Measurements from ENCODE around the gene DEGS2. TPM values are rescaled to one million over a fixed set of nuclear protein-coding genes. Genes with fewer than 3 reads are reported as not detected.

The DEGS2 gene
- total RNA-seq, 1 experiment from 2014 or later: 1.6 TPM

DNA sequence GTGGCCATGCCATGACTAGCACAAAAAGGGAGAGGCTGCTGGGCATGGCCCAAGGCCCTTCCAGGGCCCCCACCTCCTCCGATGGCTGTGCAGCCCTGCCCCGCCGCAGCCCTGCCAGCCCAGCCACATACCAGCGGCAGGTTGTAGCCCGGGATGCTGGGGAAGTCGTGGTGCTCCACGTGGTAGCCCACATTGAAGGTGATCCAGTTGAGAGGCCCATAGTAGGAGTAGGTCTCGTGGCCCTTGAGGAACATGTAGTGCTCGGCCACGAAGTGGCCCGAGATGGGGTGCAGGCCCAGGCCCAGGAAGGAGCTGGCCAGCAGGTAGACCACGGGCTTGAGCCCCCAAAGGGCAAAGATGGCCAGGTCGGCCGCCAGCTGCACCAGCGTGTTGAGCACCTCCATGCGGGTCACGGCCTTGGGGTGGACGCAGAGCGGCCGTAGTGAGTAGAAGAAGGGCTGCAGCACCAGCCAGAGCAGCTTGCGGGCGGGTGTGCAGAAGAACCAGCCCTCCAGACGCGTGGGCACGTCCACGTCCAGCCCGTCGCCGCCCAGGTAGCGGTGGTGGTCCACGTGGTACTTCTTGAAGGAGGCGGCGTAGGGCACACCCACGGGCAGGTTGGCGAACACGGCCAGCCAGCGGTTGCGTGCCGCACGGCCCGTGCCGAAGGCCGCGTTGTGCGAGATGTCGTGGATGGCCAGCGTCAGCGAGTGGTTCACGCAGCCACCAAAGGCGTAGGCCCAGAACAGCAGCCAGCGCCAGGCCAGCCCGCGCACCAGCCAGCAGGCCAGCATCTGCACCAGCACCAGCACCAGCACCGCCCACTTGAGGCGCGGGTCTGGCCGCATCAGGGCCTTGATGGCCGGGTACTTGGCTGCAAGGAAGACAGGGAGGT lies 10.4 kb downstream of the DEGS2 start:
- DNase-seq (ENCODE audit: low spot score) (no peak), ATAC-seq (no peak)
- CTCF ChIA-PET: interaction anchor here (0.6 to 0.8 kb wide), 2 partner anchors 10 to 43 kb away, joined by 3 read pairs; partner anchors contain the start of gene DEGS2
- H3K4me3 Mint-ChIP-seq: no peak overlapping the region
- no peaks in the 10 kb centered on the region for H3K9me3 Mint-ChIP-seq
- H3K36me3 Mint-ChIP-seq: no peaks in the 10 kb centered on the region
- H3K27me3 Mint-ChIP-seq (ENCODE audit: low read depth): no peaks in the 10 kb centered on the region
- H3K4me1 Mint-ChIP-seq: no peaks in the 10 kb centered on the region
- no peak overlapping the region for H3K27ac Mint-ChIP-seq
- POLR2A ChIA-PET: no interaction called here
- TF ChIP-seq, protein P1, sequence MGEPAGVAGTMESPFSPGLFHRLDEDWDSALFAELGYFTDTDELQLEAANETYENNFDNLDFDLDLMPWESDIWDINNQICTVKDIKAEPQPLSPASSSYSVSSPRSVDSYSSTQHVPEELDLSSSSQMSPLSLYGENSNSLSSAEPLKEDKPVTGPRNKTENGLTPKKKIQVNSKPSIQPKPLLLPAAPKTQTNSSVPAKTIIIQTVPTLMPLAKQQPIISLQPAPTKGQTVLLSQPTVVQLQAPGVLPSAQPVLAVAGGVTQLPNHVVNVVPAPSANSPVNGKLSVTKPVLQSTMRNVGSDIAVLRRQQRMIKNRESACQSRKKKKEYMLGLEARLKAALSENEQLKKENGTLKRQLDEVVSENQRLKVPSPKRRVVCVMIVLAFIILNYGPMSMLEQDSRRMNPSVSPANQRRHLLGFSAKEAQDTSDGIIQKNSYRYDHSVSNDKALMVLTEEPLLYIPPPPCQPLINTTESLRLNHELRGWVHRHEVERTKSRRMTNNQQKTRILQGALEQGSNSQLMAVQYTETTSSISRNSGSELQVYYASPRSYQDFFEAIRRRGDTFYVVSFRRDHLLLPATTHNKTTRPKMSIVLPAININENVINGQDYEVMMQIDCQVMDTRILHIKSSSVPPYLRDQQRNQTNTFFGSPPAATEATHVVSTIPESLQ (CRISPR knock-in tag; IDR thresholded peaks at IDR 0.05): no peak
- no peak for TF ChIP-seq NFE2L1 (CRISPR knock-in tag; IDR thresholded peaks at IDR 0.05)
- no peak for TF ChIP-seq EMX1 (CRISPR knock-in tag; IDR thresholded peaks at IDR 0.05)
- no peak for TF ChIP-seq SMAD4 (CRISPR knock-in tag; IDR thresholded peaks at IDR 0.05)
- TF ChIP-seq NR1H2 (CRISPR knock-in tag; IDR thresholded peaks at IDR 0.05): no peak
- no peak for TF ChIP-seq ZBTB21 (CRISPR knock-in tag; IDR thresholded peaks at IDR 0.05; ENCODE audit: borderline replicate concordance)
- TF ChIP-seq SMAD3 (CRISPR knock-in tag; IDR thresholded peaks at IDR 0.05; ENCODE audit: borderline replicate concordance): no peak
- TF ChIP-seq, protein P2, sequence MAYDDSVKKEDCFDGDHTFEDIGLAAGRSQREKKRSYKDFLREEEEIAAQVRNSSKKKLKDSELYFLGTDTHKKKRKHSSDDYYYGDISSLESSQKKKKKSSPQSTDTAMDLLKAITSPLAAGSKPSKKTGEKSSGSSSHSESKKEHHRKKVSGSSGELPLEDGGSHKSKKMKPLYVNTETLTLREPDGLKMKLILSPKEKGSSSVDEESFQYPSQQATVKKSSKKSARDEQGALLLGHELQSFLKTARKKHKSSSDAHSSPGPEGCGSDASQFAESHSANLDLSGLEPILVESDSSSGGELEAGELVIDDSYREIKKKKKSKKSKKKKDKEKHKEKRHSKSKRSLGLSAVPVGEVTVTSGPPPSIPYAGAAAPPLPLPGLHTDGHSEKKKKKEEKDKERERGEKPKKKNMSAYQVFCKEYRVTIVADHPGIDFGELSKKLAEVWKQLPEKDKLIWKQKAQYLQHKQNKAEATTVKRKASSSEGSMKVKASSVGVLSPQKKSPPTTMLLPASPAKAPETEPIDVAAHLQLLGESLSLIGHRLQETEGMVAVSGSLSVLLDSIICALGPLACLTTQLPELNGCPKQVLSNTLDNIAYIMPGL (CRISPR knock-in tag; IDR thresholded peaks at IDR 0.05): no peak
- TF ChIP-seq, protein P3, sequence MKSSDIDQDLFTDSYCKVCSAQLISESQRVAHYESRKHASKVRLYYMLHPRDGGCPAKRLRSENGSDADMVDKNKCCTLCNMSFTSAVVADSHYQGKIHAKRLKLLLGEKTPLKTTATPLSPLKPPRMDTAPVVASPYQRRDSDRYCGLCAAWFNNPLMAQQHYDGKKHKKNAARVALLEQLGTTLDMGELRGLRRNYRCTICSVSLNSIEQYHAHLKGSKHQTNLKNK (CRISPR knock-in tag; IDR thresholded peaks at IDR 0.05): no peak
- no peak for TF ChIP-seq MXD4 (CRISPR knock-in tag; IDR thresholded peaks at IDR 0.05; ENCODE audit: borderline replicate concordance)
- TF ChIP-seq, protein P4, sequence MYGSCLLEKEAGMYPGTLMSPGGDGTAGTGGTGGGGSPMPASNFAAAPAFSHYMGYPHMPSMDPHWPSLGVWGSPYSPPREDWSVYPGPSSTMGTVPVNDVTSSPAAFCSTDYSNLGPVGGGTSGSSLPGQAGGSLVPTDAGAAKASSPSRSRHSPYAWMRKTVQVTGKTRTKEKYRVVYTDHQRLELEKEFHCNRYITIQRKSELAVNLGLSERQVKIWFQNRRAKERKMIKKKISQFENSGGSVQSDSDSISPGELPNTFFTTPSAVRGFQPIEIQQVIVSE (CRISPR knock-in tag; IDR thresholded peaks at IDR 0.05; ENCODE audit: borderline replicate concordance): no peak
- no peak for TF ChIP-seq RORB (CRISPR knock-in tag; IDR thresholded peaks at IDR 0.05)
- no peak for TF ChIP-seq CREM (CRISPR knock-in tag; IDR thresholded peaks at IDR 0.05)
- no peak for TF ChIP-seq RELA (CRISPR knock-in tag; IDR thresholded peaks at IDR 0.05; ENCODE audit: borderline replicate concordance)
- TF ChIP-seq, protein P5, sequence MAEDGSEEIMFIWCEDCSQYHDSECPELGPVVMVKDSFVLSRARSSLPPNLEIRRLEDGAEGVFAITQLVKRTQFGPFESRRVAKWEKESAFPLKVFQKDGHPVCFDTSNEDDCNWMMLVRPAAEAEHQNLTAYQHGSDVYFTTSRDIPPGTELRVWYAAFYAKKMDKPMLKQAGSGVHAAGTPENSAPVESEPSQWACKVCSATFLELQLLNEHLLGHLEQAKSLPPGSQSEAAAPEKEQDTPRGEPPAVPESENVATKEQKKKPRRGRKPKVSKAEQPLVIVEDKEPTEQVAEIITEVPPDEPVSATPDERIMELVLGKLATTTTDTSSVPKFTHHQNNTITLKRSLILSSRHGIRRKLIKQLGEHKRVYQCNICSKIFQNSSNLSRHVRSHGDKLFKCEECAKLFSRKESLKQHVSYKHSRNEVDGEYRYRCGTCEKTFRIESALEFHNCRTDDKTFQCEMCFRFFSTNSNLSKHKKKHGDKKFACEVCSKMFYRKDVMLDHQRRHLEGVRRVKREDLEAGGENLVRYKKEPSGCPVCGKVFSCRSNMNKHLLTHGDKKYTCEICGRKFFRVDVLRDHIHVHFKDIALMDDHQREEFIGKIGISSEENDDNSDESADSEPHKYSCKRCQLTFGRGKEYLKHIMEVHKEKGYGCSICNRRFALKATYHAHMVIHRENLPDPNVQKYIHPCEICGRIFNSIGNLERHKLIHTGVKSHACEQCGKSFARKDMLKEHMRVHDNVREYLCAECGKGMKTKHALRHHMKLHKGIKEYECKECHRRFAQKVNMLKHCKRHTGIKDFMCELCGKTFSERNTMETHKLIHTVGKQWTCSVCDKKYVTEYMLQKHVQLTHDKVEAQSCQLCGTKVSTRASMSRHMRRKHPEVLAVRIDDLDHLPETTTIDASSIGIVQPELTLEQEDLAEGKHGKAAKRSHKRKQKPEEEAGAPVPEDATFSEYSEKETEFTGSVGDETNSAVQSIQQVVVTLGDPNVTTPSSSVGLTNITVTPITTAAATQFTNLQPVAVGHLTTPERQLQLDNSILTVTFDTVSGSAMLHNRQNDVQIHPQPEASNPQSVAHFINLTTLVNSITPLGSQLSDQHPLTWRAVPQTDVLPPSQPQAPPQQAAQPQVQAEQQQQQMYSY (CRISPR knock-in tag; IDR thresholded peaks at IDR 0.05): no peak
- no peak for TF ChIP-seq GRHL2 (CRISPR knock-in tag; IDR thresholded peaks at IDR 0.05; ENCODE audit: insufficient replicate concordance, severe bottlenecking)

Measured in WTC11 (cell line).